Keratinocyte (primary cell): Measurements from ENCODE around the gene DUSP7. TPM values are rescaled to one million over a fixed set of nuclear protein-coding genes. Genes with fewer than 3 reads are reported as not detected.

Experiments used
- DNase-seq: peaks from one replicate; pipeline ENCODE4 v3.0.0-alpha.2; 2011; ENCODE audit warnings: low read depth, missing footprints, low spot score
- FAIRE-seq: peaks from 2 replicates; lab custom pipeline; 2011; peaks lifted over from hg19 to GRCh38; lab: Jason Lieb, UNC
- H2AFZ ChIP-seq: 2 replicates; pipeline ENCODE4 v1.6.0; 2012; ENCODE audit warnings: low read length, control low read depth, inconsistent platforms; ENCODE audit not compliant: control insufficient read depth
- H3K27ac ChIP-seq: 2 replicates; pipeline ENCODE4 v1.5.1; 2011; ENCODE audit warnings: low read length; ENCODE audit not compliant: control insufficient read depth, insufficient read depth
- H3K27me3 ChIP-seq: 3 replicates; pipeline ENCODE4 v1.6.0; 2011; ENCODE audit warnings: low read length; ENCODE audit not compliant: control insufficient read depth, insufficient read depth; ENCODE audit errors: extremely low read depth
- H3K36me3 ChIP-seq, 2 experiments: 2 replicates in 1 of 2; 3 replicates in 1 of 2; pipeline ENCODE4 v1.5.1; 2011; ENCODE audit warnings: low read length in 2 of 2, mild to moderate bottlenecking in 1 of 2; ENCODE audit not compliant: control insufficient read depth in 2 of 2, insufficient read depth in 2 of 2; ENCODE audit errors: extremely low read depth in 1 of 2
- H3K4me1 ChIP-seq: 3 replicates; pipeline ENCODE4 v1.5.1; 2011; ENCODE audit warnings: low read length; ENCODE audit not compliant: control insufficient read depth, insufficient read depth; ENCODE audit errors: extremely low read depth
- H3K4me2 ChIP-seq: 3 replicates; pipeline ENCODE4 v1.6.0; 2011; ENCODE audit warnings: low read depth, low read length; ENCODE audit not compliant: control insufficient read depth, insufficient read depth; ENCODE audit errors: extremely low read depth
- H3K4me3 ChIP-seq, 3 experiments: fragments of 200-600 bp in 1 of 3; sonication (generic) in 1 of 3; 2 replicates in 2 of 3; 3 replicates in 1 of 3; pipeline ENCODE4 v1.5.1; 2011 to 2016; ENCODE audit warnings: low read length in 3 of 3, mild to moderate bottlenecking in 3 of 3, control low read depth in 2 of 3, inconsistent platforms in 1 of 3, low read depth in 1 of 3, mixed read lengths in 1 of 3, mixed run types in 1 of 3, moderate library complexity in 1 of 3; ENCODE audit not compliant: control insufficient read depth in 2 of 3, insufficient read depth in 2 of 3; ENCODE audit errors: extremely low read depth in 1 of 3
- H3K79me2 ChIP-seq: 2 replicates; pipeline ENCODE4 v1.6.0; 2012; ENCODE audit warnings: low read length; ENCODE audit not compliant: control insufficient read depth, insufficient read depth
- H3K9ac ChIP-seq: 3 replicates; pipeline ENCODE4 v1.6.0; 2011; ENCODE audit warnings: low read length; ENCODE audit not compliant: control insufficient read depth, insufficient read depth; ENCODE audit errors: extremely low read depth
- H3K9me1 ChIP-seq: 3 replicates; pipeline ENCODE4 v1.6.0; 2011; ENCODE audit warnings: low read length; ENCODE audit not compliant: control insufficient read depth, insufficient read depth; ENCODE audit errors: extremely low read depth
- H3K9me3 ChIP-seq: 2 replicates; pipeline ENCODE4 v1.5.1; 2012; ENCODE audit warnings: low read depth, low read length; ENCODE audit not compliant: control insufficient read depth
- H4K20me1 ChIP-seq: 3 replicates; pipeline ENCODE4 v1.6.0; 2011; ENCODE audit warnings: low read length; ENCODE audit not compliant: control insufficient read depth, insufficient read depth; ENCODE audit errors: extremely low read depth
- EZH2 ChIP-seq: IDR thresholded peaks from one replicate; pipeline ENCODE4 v1.6.1; 2012; ENCODE audit warnings: inconsistent platforms, mild to moderate bottlenecking, low read length, moderate library complexity
- dilution Hi-C: fragments of 300-500 bp; cut with MboI; formaldehyde crosslinking; loops from one replicate; pipeline ENCODE4 v1.7.0; 2020; ENCODE audit warnings: low sequenced_read_pairs; ENCODE audit not compliant: extremely low pct_ligation_motif_present
- polyA plus RNA-seq, 5 experiments: library from polyadenylated mRNA; depleted of rRNA in 3 of 5; stranded (reverse) in 3 of 5; stranded (forward) in 1 of 5; unstranded in 1 of 5; fragments of >200 nt; gene quantifications; 1 replicate in 1 of 5; 2 replicates in 3 of 5; 3 replicates in 1 of 5; pipeline versions ENCODE4 v1.2.1 to v1.2.3, GENCODE V29; 2011 to 2012; ENCODE audit warnings: missing spikeins in 2 of 5, low read depth in 1 of 5, low replicate concordance in 1 of 5
- TF ChIP-seq, protein P1 (sequence below), 3 experiments: IDR thresholded peaks in 1 of 3; conservative IDR thresholded peaks in 1 of 3; optimal IDR thresholded peaks in 1 of 3; 2 replicates in 2 of 3; 3 replicates in 1 of 3; pipeline versions ENCODE3 to v1.5.1; 2011; ENCODE audit warnings: low read length in 3 of 3, mild to moderate bottlenecking in 3 of 3, moderate library complexity in 2 of 3, control low read depth in 1 of 3, inconsistent platforms in 1 of 3; ENCODE audit not compliant: insufficient read depth in 2 of 3; ENCODE audit errors: extremely low read depth in 1 of 3

Gene DUSP7
- polyA plus RNA-seq, 1 donor (not counting 4 experiments of a cell fraction or from before 2014, with no cell fraction given): 103 TPM

DNA sequence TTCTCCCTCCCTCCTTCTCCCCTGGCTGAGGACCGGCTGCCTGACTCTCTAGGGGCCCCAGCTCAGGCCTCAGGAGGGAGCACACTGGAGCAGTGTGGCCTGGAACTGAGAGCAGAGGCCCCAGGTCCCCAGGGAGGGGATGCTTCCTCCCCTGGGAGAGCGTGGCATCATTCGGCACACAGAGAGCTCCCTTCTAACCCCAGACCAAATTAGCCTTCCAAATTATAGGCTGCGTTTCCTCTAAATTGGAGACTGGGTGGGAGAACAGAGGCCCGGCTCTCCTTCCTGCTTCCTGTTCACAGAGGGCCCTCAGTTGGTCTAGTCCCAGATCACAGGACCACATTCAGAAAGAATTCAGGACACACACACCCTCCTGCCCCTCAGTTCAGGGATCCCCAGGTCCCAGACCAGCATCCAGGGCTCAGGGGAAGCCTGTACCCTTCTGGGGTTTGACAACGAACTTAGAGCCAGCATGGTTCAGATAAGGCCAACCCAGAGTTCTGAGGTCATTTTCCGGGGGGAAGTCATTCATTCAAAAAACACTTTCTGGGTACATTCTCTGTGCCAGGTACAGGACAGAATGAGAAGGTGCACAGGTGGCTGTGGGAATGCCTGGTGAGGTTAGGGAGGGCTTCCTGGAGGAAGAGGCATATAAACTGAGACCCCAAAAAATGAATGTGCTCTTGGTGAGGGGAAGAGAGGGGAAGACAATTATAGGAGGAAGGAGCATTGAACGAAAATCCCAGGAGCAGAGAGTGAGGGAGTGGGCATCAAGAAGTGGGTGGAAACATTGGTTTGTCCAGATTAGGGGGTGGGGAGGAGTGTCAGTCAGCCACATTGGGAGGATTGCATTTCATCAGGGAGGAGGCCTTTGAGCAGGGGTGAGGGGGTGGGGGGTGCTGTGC lies 32.3 kb downstream of the DUSP7 start:
- dilution Hi-C loops: no loop called here
- TF ChIP-seq EZH2: no peak

DNA sequence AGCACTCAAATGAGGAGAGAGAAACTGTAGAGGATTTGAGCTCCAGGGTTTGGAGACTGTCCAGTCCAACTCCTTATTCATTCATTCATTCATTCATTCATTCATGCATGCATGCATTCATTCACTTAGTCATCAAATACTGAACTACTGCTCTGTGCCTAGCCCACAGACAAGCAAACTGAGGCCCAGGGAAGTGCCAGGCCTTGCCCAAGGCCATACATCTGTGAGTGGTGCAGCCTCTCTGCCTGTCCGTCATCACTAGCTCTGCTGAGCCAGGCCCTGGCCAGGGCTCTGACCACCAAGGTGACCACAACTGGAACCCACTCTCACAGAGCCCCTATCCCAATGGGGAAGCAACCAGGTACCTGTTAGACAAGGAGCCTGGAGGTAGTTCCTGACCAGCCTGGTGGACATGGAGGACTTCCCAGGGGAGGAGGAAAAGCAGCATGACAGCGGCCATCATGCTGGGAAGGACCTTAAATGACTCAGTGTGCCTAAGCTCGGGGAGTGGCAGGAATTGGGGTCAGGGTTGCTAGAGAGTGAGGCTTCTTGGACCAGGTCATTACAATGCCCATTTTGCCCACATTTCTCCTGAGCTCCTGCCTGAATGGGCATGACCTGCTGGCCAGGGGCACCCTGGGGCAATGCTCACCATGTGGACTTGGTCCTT lies 33.1 kb downstream of the DUSP7 start:
- DNase-seq: no peak
- Histone ChIP-seq H3K9ac (no peak overlapping the region), H3K9me3 (no peaks in the 10 kb centered on the region), H3K36me3 (no peaks in the 10 kb centered on the region), H4K20me1 (no peaks in the 10 kb centered on the region), H3K4me2 (no peak overlapping the region), H3K27ac (no peak overlapping the region), H3K9me1 (no peaks in the 10 kb centered on the region), H2AFZ (no peak overlapping the region), H3K4me1 (no peaks in the 10 kb centered on the region), H3K27me3 (no peaks in the 10 kb centered on the region), H3K79me2 (no peaks in the 10 kb centered on the region), H3K4me3 (no peak overlapping the region)
- dilution Hi-C loops: no loop called here
- TF ChIP-seq EZH2: no peak
- TF ChIP-seq, protein P1, sequence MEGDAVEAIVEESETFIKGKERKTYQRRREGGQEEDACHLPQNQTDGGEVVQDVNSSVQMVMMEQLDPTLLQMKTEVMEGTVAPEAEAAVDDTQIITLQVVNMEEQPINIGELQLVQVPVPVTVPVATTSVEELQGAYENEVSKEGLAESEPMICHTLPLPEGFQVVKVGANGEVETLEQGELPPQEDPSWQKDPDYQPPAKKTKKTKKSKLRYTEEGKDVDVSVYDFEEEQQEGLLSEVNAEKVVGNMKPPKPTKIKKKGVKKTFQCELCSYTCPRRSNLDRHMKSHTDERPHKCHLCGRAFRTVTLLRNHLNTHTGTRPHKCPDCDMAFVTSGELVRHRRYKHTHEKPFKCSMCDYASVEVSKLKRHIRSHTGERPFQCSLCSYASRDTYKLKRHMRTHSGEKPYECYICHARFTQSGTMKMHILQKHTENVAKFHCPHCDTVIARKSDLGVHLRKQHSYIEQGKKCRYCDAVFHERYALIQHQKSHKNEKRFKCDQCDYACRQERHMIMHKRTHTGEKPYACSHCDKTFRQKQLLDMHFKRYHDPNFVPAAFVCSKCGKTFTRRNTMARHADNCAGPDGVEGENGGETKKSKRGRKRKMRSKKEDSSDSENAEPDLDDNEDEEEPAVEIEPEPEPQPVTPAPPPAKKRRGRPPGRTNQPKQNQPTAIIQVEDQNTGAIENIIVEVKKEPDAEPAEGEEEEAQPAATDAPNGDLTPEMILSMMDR (optimal IDR thresholded peaks at IDR 0.05 in 1 of 3, IDR thresholded peaks at IDR 0.05 in 1 of 3, conservative IDR thresholded peaks at IDR 0.05 in 1 of 3; ENCODE audit: extremely low read depth in 1 of 3, insufficient read depth in 2 of 3, low read length in 3 of 3): no peak
- no peak for FAIRE-seq

More for the DNA sequence above, 32.3 kb downstream of the DUSP7 start:
- Histone ChIP-seq H4K20me1 (no peaks in the 10 kb centered on the region), H3K9me3 (no peaks in the 10 kb centered on the region), H3K27me3 (no peaks in the 10 kb centered on the region), H3K4me1 (peaks cover 5% of the 10 kb centered on the region), H3K4me3 (no peak overlapping the region), H3K9me1 (no peaks in the 10 kb centered on the region), H3K36me3 (no peaks in the 10 kb centered on the region), H3K4me2 (no peak overlapping the region), H3K79me2 (no peaks in the 10 kb centered on the region), H3K9ac (no peak overlapping the region), H2AFZ (no peak overlapping the region), H3K27ac (no peak overlapping the region)
- FAIRE-seq (no peak), DNase-seq (no peak)
